ENCODE data around the gene GPAM. TPM values are rescaled to one million over a fixed set of nuclear protein-coding genes. Genes with fewer than 3 reads are reported as not detected.

GPAM gene
- total RNA-seq, 1 donor from 2014 or later = 10.0 TPM

GRCh38 chr10:112225771-112226438 lies 42.3 kb upstream of the GPAM start:
- no peak for DNase-seq (ENCODE audit: extremely low spot score, unreplicated experiment)
- no peaks in the 10 kb centered on the region for H3K4me1 Mint-ChIP-seq (ENCODE audit: unreplicated experiment)
- H3K4me3 Mint-ChIP-seq (ENCODE audit: unreplicated experiment) = no peak overlapping the region
- H3K36me3 Mint-ChIP-seq (ENCODE audit: unreplicated experiment) = no peaks in the 10 kb centered on the region
- H3K27me3 Mint-ChIP-seq (ENCODE audit: unreplicated experiment) = no peaks in the 10 kb centered on the region
- H3K9me3 Mint-ChIP-seq (ENCODE audit: unreplicated experiment) = peaks cover 7% of the 10 kb centered on the region
- H3K27ac Mint-ChIP-seq (ENCODE audit: unreplicated experiment) = no peak overlapping the region
- TF ChIP-seq, protein P1, sequence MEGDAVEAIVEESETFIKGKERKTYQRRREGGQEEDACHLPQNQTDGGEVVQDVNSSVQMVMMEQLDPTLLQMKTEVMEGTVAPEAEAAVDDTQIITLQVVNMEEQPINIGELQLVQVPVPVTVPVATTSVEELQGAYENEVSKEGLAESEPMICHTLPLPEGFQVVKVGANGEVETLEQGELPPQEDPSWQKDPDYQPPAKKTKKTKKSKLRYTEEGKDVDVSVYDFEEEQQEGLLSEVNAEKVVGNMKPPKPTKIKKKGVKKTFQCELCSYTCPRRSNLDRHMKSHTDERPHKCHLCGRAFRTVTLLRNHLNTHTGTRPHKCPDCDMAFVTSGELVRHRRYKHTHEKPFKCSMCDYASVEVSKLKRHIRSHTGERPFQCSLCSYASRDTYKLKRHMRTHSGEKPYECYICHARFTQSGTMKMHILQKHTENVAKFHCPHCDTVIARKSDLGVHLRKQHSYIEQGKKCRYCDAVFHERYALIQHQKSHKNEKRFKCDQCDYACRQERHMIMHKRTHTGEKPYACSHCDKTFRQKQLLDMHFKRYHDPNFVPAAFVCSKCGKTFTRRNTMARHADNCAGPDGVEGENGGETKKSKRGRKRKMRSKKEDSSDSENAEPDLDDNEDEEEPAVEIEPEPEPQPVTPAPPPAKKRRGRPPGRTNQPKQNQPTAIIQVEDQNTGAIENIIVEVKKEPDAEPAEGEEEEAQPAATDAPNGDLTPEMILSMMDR (IDR thresholded peaks at IDR 0.05) = no peak

GRCh38 chr10:112224933-112225529 lies 41.5 kb upstream of the GPAM start:
- Mint-ChIP-seq H3K27ac (ENCODE audit: unreplicated experiment) (no peak overlapping the region), H3K4me3 (ENCODE audit: unreplicated experiment) (no peak overlapping the region)

GRCh38 chr10:112223725-112224124 lies 40.2 kb upstream of the GPAM start:
- no peak for DNase-seq (ENCODE audit: extremely low spot score, unreplicated experiment)
- Mint-ChIP-seq H3K4me3 (ENCODE audit: unreplicated experiment) (no peak overlapping the region), H3K27ac (ENCODE audit: unreplicated experiment) (no peak overlapping the region), H3K4me1 (ENCODE audit: unreplicated experiment) (no peaks in the 10 kb centered on the region), H3K27me3 (ENCODE audit: unreplicated experiment) (no peaks in the 10 kb centered on the region), H3K36me3 (ENCODE audit: unreplicated experiment) (no peaks in the 10 kb centered on the region), H3K9me3 (ENCODE audit: unreplicated experiment) (peaks cover 14% of the 10 kb centered on the region)
- TF ChIP-seq, protein P1 (IDR thresholded peaks at IDR 0.05) = no peak

More at GRCh38 chr10:112224933-112225529, 41.5 kb upstream of the GPAM start:
- no peaks in the 10 kb centered on the region for H3K4me1 Mint-ChIP-seq (ENCODE audit: unreplicated experiment)
- peak; percentile 69 for DNase-seq (ENCODE audit: extremely low spot score, unreplicated experiment)
- H3K9me3 Mint-ChIP-seq (ENCODE audit: unreplicated experiment) = peaks cover 12% of the 10 kb centered on the region
- H3K36me3 Mint-ChIP-seq (ENCODE audit: unreplicated experiment) = no peaks in the 10 kb centered on the region
- TF ChIP-seq, protein P1 (IDR thresholded peaks at IDR 0.05) = no peak
- no peaks in the 10 kb centered on the region for H3K27me3 Mint-ChIP-seq (ENCODE audit: unreplicated experiment)

GRCh38 chr10:112222799-112223198 lies 39.2 kb upstream of the GPAM start:
- H3K4me3 Mint-ChIP-seq (ENCODE audit: unreplicated experiment) = no peak overlapping the region
- no peaks in the 10 kb centered on the region for H3K27me3 Mint-ChIP-seq (ENCODE audit: unreplicated experiment)
- DNase-seq (ENCODE audit: extremely low spot score, unreplicated experiment) = peak; percentile 72
- TF ChIP-seq, protein P1 (IDR thresholded peaks at IDR 0.05) = no peak
- no peak overlapping the region for H3K27ac Mint-ChIP-seq (ENCODE audit: unreplicated experiment)
- H3K9me3 Mint-ChIP-seq (ENCODE audit: unreplicated experiment) = peaks cover 14% of the 10 kb centered on the region
- no peaks in the 10 kb centered on the region for H3K36me3 Mint-ChIP-seq (ENCODE audit: unreplicated experiment)
- H3K4me1 Mint-ChIP-seq (ENCODE audit: unreplicated experiment) = no peaks in the 10 kb centered on the region

GRCh38 chr10:112221545-112221944 lies 38.0 kb upstream of the GPAM start:
- no peak for DNase-seq (ENCODE audit: extremely low spot score, unreplicated experiment)
- Mint-ChIP-seq H3K9me3 (ENCODE audit: unreplicated experiment) (peaks cover 14% of the 10 kb centered on the region), H3K4me1 (ENCODE audit: unreplicated experiment) (no peaks in the 10 kb centered on the region), H3K27ac (ENCODE audit: unreplicated experiment) (no peak overlapping the region), H3K36me3 (ENCODE audit: unreplicated experiment) (no peaks in the 10 kb centered on the region), H3K27me3 (ENCODE audit: unreplicated experiment) (no peaks in the 10 kb centered on the region), H3K4me3 (ENCODE audit: unreplicated experiment) (no peak overlapping the region)
- TF ChIP-seq, protein P1 (IDR thresholded peaks at IDR 0.05) = no peak

Data from osteocyte (in vitro differentiated cells).